ENCODE measurements around the gene SDK1.
A peak's percentile ranks its signal among the peaks of the same experiment; 100 is the strongest.

SDK1 gene

DNA sequence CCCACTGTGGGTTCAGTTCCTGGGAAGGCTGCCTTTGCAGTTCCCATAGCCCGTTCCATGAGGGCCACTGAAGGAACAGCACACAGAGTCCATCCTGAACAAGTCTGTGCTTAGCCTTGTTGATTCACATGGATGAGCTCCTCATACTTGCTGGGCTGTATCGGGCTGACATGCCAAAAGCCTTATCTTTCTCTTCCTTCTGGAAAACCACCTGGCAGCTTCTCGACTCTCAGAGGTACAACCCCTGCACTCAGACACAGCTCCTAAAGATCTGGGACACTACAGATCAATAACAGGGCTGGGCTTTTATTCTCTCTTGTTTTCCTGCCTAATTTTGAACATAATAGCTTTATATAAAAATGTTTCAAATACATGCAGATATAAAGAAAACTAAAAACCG is 667.2 kb downstream of the SDK1 start:
- no peak for DNase-seq

DNA sequence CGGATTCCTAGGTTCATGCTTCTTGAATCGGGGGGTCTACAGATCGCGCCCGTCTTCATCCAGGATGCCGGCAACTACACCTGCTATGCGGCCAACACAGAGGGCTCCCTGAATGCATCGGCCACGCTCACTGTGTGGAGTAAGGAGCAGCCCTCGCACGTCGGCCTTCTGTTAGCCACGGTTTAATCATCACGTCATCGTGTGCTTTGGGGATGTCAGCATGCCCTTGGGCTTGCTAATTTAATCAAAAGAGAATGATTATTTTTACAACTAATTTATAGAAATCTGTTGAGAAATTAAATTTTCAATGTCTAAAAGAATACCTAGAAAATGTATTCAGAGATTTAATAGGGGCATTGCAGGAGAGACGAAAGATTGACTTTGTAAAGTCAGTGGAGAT is 668.2 kb downstream of the SDK1 start:
- no peak for DNase-seq

DNA sequence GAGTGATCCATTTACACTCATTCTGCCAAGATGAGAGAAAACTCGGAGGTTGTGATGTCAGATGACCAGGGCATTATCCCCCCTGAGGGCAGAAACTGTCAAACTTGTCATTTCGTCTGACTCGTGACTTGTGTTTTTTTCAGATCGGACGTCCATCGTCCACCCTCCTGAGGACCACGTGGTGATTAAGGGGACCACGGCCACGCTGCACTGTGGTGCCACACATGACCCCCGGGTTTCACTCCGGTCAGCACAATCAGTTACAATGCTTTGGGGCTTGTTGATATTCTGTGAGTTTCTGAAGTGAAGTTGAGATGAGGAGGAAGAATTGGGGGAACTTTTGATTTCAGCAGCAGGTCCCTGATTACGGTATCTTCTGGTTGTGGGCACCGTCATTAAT is 670.3 kb downstream of the SDK1 start:
- no peak for DNase-seq

DNA sequence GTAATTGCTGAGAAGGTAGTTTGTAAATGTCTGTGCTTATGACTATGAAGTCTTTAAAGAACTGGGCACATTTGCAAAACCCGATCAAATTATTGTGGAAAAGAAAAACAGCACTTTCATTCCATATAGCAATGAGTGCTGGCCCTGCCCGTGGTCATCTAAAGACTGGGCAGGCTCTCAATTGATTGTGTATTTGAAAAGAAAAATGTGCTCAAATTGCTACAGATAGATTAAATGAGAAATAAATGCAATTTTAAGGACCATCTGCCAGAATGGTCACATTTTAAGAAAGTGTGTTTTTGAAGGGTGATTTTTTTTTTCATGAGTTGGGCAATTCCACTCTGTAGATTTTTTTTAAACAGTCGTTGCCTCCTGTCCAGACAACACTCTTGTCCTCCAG is 672.2 kb downstream of the SDK1 start:
- DNase-seq = no peak

DNA sequence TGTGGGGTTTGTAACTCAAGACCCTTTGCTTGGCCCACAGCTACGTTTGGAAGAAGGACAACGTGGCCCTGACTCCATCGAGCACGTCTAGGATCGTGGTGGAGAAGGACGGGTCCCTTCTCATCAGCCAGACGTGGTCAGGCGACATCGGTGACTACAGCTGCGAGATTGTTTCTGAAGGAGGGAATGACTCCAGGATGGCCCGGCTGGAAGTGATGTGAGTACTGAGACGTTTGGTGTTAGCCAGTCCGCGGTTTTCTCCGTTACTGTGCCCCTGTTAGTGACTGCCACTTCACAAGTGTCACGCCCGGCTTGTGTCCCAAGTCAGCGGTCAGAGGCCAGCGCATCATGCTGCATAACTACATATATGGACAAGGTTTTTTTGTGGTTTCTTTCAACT is 673.3 kb downstream of the SDK1 start:
- no peak for DNase-seq

DNA sequence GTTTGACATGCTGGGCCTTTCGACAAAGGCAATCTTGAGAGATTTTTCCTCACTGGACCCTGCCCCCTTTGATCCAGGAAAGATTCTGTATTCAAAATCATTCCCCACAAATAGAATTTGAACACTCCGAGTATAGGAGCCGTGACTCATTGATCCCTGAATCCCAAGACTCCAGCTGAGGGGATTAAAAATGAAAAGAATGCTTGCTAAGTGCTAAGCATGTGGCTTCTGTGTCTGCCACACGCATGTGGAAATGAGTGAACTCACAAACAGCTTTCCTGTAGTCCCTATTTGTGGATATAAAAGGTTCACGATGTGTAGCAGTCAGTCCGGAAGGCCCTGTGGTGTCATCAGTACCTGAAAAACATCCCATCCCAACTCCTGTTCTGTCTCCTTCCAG is 674.3 kb downstream of the SDK1 start:
- DNase-seq = no peak

DNA sequence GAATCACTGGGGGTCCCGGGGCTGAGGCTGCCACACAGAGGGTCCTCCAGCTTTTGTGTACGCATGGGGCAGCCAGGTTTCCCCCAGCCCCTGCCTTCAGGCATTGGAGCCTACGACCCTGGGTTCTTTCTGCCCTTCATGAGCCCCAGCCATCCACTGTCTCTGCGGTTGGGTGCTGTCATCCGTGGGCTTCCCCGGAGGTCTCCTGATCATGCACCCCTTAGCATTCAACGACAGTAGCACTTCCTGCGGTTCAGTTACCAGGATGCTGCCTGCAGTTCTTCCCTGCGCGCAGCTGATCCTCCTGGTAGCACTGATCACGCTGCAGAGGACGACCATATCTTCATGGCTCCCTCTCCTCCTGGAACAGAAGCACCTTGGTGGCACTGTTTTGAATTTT is 676.3 kb downstream of the SDK1 start:
- DNase-seq = no peak

DNA sequence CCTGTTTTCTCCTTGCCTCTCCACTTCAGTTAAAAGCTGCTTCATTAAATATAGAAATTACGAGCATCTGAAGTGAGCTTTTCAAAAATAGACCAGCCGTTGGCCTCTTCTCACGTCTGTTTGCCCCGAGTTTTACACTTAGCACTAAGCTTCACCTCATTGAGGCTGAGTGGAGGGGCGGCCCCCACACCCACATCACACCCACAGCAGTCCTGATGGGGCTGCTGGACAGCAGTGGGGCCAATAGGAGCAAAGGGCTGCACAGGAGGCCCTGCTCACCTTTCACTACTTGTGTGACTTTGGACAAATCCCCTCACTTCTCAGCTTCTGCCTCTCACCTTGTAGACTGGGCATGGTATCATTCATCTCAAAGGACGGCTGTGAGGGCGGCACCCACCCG is 677.8 kb downstream of the SDK1 start:
- no peak for DNase-seq

DNA sequence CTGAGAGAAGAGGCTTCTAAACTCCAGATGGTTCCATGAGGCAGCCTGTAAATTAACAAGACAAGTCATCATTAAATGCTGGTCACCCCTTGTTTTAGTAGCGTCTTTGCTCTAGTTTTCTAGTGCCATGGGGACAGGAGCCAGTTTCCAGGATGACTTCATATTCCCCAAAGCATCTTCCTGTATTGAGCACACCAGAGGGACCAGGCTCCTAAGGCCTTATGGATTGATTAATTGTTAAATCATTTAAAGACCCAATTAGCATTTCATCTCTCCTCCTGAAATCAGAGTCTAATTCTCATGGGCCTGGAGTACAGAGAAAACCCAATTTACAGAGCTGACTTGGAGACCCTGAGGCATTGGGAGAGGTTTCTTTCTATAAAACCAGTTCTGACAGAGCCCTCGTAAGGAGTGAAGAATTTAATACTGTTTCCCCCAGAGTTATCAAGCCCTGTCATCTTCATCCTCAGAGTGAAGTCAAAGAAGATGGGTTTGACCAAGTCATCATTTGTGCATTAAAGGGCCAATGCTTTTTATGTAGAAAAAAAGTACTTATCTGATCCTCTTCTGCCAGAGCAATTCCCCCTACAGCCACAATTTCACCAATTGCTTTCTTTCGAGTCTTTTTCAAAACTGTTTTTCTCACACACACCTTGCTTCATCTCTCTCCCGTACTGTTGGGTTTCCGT is 678.7 kb downstream of the SDK1 start:
- DNase-seq = no peak

DNA sequence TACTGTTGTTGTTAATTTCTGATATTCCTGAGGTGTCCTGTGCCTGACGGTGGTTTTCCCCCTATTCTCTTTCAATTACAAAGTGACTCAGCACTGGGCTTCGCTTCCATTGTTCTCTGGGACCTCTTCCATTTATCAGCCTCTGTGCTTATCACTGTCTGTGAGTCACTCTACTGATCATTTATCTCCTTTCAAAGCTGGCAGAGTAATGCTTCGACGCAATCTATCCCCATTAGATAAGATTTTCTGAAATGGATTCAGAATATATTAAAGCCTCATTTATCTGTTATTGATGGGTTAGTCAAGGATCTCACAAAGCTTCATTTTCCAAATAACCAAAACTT is 679.2 kb downstream of the SDK1 start:
- no peak for DNase-seq

DNA sequence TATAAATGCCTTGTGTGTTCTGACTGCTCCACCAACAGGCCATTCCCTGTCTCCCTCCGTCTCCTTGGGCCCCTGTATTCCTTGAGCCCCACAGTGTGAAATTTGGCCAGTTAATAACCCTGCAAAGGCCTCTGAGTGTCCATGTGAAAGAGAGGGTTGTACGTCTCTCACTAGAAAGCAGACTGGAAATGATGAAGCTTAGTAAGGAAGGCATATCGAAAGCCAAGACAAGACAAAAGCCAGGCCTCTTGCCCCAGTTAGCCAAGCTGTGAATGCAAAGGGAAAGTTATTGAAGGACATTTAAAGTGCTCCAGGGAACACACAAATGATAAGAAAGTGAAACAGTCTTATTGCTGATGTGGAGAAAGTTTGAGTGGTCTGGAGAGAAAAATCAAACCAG is 680.2 kb downstream of the SDK1 start:
- DNase-seq = no peak

DNA sequence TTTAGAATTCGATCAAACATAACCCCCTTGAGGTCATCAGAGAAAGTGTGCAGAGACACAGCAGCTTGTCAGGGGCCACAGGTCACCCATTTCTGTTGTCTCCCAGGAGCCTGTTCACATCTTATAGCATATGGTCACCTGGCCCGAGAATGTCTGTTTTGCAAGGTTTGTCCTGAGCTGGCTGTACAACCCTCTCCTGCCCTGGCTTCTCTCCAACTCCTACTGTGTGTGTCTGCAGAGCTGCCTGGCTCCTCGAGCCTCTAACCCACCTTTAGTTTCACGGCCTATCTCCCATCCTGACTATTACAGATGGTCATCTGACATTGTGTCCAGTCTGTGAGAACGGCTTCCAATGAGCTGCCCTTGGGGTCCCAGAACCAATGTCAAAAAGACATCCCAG is 683.4 kb downstream of the SDK1 start:
- DNase-seq = no peak

DNA sequence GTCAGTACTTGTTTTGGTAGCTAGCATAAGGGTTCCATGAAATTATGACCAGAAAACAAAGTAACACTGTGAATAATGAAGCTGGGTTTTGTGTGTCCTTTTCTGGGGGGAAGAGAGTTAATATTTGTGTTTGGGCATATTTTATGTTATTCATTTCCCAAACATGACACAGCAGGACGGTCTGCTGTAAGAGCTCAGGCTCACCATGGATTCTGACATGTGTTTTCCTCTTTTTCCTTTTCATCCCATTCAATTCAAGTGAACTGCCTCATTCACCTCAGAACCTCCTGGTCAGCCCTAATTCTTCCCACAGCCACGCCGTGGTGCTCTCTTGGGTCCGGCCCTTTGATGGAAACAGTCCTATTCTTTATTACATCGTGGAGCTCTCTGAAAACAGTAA is 685.9 kb downstream of the SDK1 start:
- no peak for DNase-seq

DNA sequence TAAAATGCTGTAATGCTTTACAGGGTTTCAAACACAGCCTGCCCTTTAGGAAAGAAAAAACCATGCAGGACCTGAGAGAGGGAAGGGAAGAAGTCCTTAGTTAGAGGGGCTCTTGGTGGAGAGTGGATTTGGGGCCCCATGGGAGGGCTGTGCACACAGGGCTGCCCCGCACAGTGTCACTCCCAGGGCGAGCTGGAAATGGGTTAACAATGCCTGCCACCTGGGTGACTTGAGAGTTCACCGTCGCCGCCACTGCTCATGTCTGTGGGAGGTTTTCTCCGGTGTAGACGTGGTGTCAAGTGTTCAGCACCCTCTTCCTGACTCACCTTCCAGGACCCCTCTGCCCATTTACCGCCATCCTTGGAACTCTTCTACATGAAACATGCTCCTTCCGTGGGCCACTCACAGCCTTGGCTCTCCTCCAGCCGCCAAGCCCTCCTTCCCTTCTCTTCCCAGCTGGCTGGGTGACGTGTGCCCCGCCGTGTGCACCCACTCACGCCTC is 686.4 kb downstream of the SDK1 start:
- DNase-seq = no peak

DNA sequence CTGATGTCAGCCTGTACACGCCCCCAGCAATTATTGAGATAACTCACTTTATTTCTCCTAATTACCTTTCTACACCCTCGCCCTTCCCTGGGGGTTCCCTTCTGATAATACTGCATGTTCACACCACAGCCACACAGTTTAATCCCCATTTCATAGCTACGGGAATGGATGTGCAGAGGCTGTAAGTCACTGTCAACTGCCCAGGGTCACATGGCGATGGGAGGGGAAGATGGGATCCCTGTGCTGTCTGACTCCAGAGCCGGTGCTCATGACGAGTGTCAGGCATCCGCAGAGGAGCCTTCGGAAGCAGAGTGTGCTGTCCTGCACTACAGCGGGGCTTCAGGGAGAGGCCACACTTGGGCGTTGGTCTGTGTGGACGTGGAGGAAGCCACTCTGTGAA is 688.7 kb downstream of the SDK1 start:
- no peak for DNase-seq

DNA sequence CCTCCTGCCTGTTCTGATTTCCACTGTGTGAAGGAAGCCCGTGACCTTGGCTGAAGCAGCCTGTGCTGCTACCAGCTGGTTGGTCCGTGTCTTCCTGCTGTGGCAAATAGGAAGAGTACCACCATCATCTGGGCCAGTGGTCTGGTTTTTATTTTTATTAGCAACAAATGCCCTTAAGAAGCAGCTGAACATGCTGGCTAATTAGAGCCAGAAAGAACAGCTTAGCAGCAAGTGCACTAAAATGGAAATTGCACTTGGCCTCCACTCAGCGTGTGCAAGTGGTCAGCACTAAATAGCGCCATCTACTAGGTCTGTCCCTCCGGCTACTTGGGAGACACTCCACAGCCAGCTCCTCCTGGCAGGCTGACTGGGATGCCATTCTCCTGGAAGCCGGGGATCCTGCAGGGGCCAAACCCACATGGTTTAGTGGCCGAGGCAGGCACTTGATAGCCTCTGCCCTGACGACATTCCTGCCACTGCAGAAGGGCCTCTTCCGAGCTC is 690.7 kb downstream of the SDK1 start:
- DNase-seq = no peak

DNA sequence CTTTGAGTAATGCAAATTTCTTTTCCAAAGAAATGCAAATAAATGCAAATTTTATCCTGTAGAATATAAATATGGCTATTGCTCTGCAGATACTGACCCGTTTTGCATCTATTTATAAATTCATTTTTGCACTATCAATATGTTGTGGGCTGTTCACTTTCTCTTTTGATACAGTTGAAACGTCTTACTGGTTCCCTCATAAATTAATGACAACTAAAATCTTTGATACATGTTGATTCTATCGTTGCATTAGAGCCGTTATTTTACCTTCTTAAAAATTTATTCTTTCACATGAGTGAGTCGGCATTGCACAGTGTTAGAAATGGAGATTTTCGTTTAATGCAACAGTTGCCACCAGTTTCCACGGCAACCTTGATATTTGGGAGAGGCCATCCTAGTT is 691.8 kb downstream of the SDK1 start:
- no peak for DNase-seq

DNA sequence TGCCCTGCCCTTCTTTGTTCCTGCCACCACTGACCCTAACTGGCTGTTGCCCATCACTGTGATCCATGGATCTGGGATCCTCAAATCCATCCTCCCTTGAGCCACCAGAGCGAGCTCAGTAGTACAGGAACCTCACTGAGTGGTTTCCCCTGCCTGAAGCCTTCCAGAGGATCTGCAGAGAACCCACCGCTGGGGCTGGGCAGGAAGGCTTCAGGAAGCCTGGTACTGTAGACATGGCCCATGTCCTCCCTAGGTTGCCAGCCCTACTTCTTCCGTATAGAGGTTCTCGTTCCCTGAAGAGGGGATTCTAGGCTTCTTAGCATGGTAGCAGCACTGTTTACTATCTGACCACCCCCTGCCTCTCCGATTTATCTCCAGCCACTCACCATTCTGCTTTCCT is 693.7 kb downstream of the SDK1 start:
- DNase-seq = no peak

DNA sequence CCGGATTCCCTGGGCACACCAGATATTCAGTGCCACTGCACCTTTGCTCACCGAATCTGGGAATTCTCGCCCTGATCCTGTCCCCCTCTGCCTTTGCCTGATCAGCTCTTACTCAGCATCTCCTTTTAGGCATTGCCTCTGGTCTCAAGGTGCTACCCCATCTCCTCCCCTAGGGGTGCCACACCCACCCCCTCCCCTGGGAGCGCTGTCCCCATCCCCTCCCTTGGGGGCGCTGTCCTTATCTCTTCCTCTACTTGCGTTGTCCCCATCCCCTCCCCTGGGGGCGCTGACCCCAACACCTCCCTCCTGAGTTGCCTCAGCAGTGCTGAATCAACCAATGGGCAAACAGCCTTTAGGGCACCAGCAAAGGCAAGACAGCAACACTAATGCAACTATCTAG is 694.1 kb downstream of the SDK1 start:
- DNase-seq = no peak

DNA sequence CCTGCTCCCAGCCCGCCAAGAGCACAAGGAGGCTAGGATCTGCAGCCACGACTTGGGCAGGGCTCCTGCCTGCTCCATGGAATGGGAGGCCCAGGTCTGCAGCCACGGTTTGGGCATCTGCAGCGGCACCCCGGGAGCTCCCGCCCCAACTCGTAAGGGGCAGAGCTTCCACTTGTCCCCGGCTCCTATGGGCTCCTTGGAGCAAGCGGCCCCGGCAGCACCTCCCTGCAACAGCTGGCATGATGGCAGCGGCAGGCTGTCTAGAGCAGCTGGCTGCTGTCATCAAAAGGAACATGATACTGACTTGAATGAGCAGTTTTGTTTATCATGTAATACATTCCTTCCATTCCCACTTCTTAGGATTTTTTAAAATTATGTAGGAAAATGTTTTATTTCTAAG is 697.0 kb downstream of the SDK1 start:
- DNase-seq = peak; percentile 36

DNA sequence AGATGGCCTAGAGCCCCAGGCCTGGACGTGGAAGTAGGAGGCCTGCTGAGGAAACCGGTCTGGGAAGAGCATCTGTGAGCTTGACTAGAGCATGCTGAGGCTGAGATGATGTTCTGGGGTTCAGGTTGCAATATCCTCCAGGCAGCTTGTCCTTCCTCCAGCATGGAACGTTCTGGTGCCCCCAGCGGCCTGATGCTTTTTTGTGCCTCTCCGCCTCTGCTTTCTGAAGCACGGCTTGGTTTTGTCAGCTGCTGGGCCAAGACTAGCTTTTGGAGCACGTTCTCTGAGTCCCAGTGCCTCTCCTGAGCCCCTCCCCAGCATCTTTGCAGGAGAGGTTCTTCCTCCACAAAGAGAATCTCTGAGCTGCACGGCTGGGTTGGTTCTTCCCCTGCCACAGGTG is 699.1 kb downstream of the SDK1 start:
- DNase-seq = no peak

DNA sequence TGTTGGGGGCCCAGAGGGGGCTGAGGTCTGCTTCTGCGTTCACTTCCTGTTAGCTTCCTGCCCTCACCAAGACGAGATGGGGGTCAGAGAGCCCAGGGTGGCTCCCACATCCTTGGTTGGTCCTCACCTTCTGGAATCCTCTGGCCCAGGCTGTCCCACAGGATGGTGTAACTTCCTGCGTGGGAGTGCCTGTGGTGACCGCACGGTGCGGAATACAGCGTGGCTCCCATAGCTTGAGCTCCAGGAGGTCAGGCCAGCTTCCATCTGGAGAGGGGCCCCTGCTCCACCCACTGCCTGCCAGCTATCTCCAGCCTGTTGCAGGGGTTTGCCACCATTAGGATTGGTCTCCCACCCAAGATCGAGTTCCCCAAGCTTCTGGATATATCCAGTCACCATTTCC is 699.9 kb downstream of the SDK1 start:
- DNase-seq = no peak

DNA sequence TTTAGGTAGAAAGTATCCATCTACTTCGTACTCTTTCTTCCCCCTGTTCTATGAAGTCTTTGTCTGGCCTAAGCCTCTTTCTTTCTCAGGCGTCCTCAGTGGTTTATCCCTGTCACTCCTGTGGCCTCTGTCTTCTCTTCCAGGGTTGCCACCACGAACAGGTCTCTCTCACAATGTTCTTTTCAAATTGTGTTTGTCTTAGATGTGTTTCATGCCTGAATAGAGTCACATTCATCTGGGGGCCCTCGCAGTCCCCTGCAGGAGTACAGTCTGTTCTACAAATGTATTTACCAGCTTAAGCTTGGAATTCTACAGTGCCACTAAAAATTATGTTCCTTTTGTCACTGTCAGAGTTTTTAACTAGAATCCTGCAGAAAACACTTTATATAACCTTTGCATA is 700.7 kb downstream of the SDK1 start:
- no peak for DNase-seq

DNA sequence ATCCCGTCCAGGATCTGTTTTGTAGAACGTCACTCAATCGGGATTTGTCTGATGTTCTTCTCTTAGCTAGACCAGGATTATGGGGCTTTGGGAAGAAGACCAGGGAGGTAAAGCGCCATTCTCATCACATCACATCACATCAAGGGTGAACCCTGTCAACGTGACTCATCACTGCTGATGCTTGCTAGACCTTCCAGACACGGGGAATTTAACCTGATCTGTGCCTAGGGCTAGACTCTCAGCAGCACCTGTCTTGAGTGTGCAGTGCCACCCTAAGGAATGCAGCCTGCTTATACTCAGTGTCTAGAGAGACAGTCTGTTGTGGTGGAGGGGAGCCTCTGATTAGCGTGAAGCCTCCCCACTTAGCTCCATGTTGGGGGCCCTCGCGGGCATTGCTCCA is 702.5 kb downstream of the SDK1 start:
- DNase-seq = no peak

DNA sequence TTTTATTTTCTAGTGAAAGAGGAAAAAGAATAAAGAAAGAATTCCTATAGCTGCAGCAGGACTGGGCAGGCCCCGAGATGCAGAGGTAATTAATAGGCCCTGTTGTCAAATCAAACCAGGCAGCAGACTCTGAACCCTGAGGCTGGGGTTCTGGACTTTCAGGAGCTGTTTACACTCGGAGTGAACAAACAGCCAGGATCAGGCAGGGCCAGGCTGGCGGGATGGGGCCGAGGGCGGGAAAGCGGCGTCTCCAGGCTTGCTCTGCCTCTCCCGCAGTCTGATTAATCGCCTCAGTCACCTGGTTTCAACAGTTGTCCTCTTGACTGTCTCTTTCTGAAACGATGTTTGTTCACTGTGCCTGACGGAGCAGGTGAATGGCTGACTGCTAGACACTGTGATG is 705.6 kb downstream of the SDK1 start:
- DNase-seq = peak; percentile 4
